HepG2 (cell line): ENCODE measurements around the gene CCSER1.

Experiments
- SATB2 ChIP-seq: sonication (generic); formaldehyde crosslinking; IDR thresholded peaks from 2 replicates; pipeline ENCODE4 v1.5.0; 2020; ENCODE audit warnings: missing genetic modification reagents
- TF ChIP-seq, protein P1 (sequence below): sonication (generic); formaldehyde crosslinking; IDR thresholded peaks from 2 replicates; pipeline ENCODE4 v1.4.0; 2020; ENCODE audit warnings: mild to moderate bottlenecking, missing genetic modification reagents
- TF ChIP-seq, protein P2 (sequence below): sonication (generic); formaldehyde crosslinking; IDR thresholded peaks from 2 replicates; pipeline ENCODE4 v1.5.0; 2020; ENCODE audit warnings: mild to moderate bottlenecking, missing genetic modification reagents, moderate library complexity
- TF ChIP-seq, protein P3 (sequence below): sonication (generic); formaldehyde crosslinking; IDR thresholded peaks from 2 replicates; pipeline ENCODE4 v1.5.1; 2020; ENCODE audit warnings: mild to moderate bottlenecking, missing genetic modification reagents
- TF ChIP-seq, protein P4 (sequence below): sonication (generic); formaldehyde crosslinking; IDR thresholded peaks from 2 replicates; pipeline ENCODE4 v1.8.0; 2022; ENCODE audit warnings: missing genetic modification reagents, mild to moderate bottlenecking, moderate library complexity, borderline replicate concordance

DNA sequence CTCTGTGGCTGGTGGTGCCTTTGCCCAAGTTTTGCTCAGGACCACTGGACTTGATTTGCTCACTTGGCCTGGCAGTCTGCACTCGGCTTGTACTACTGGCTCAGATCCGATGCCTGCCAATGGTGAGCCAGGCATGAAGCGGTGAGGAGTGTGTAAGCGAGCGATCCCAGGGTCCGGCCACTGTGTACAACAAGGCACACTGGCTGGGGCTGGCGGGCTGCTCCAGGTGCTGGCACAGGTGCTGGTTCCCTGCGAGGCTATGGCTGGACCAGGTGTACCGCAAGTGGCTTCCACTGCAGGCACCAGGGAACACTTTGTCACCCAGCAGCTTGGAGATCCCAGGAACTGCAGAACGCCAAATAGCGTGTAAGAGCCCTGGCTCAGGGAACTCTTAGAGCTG is 329.7 kb downstream of the CCSER1 start:
- TF ChIP-seq, protein P1, sequence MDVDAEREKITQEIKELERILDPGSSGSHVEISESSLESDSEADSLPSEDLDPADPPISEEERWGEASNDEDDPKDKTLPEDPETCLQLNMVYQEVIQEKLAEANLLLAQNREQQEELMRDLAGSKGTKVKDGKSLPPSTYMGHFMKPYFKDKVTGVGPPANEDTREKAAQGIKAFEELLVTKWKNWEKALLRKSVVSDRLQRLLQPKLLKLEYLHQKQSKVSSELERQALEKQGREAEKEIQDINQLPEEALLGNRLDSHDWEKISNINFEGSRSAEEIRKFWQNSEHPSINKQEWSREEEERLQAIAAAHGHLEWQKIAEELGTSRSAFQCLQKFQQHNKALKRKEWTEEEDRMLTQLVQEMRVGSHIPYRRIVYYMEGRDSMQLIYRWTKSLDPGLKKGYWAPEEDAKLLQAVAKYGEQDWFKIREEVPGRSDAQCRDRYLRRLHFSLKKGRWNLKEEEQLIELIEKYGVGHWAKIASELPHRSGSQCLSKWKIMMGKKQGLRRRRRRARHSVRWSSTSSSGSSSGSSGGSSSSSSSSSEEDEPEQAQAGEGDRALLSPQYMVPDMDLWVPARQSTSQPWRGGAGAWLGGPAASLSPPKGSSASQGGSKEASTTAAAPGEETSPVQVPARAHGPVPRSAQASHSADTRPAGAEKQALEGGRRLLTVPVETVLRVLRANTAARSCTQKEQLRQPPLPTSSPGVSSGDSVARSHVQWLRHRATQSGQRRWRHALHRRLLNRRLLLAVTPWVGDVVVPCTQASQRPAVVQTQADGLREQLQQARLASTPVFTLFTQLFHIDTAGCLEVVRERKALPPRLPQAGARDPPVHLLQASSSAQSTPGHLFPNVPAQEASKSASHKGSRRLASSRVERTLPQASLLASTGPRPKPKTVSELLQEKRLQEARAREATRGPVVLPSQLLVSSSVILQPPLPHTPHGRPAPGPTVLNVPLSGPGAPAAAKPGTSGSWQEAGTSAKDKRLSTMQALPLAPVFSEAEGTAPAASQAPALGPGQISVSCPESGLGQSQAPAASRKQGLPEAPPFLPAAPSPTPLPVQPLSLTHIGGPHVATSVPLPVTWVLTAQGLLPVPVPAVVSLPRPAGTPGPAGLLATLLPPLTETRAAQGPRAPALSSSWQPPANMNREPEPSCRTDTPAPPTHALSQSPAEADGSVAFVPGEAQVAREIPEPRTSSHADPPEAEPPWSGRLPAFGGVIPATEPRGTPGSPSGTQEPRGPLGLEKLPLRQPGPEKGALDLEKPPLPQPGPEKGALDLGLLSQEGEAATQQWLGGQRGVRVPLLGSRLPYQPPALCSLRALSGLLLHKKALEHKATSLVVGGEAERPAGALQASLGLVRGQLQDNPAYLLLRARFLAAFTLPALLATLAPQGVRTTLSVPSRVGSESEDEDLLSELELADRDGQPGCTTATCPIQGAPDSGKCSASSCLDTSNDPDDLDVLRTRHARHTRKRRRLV (CRISPR knock-in tag), result no peak
- TF ChIP-seq, protein P2, sequence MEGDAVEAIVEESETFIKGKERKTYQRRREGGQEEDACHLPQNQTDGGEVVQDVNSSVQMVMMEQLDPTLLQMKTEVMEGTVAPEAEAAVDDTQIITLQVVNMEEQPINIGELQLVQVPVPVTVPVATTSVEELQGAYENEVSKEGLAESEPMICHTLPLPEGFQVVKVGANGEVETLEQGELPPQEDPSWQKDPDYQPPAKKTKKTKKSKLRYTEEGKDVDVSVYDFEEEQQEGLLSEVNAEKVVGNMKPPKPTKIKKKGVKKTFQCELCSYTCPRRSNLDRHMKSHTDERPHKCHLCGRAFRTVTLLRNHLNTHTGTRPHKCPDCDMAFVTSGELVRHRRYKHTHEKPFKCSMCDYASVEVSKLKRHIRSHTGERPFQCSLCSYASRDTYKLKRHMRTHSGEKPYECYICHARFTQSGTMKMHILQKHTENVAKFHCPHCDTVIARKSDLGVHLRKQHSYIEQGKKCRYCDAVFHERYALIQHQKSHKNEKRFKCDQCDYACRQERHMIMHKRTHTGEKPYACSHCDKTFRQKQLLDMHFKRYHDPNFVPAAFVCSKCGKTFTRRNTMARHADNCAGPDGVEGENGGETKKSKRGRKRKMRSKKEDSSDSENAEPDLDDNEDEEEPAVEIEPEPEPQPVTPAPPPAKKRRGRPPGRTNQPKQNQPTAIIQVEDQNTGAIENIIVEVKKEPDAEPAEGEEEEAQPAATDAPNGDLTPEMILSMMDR (CRISPR knock-in tag), result no peak
- TF ChIP-seq, protein P3, sequence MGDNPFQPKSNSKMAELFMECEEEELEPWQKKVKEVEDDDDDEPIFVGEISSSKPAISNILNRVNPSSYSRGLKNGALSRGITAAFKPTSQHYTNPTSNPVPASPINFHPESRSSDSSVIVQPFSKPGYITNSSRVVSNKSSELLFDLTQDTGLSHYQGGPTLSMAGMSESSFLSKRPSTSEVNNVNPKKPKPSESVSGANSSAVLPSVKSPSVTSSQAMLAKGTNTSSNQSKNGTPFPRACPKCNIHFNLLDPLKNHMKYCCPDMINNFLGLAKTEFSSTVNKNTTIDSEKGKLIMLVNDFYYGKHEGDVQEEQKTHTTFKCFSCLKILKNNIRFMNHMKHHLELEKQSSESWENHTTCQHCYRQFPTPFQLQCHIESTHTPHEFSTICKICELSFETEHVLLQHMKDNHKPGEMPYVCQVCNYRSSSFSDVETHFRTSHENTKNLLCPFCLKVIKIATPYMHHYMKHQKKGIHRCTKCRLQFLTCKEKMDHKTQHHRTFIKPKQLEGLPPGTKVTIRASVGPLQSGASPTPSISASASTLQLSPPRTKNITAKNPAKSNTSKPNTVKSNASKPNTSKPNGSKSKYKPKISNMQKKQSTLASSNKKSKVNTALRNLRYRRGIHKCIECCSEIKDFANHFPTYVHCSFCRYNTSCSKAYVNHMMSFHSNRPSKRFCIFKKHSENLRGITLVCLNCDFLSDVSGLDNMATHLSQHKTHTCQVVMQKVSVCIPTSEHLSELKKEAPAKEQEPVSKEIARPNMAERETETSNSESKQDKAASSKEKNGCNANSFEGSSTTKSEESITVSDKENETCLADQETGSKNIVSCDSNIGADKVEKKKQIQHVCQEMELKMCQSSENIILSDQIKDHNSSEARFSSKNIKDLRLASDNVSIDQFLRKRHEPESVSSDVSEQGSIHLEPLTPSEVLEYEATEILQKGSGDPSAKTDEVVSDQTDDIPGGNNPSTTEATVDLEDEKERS (CRISPR knock-in tag), result no peak
- TF ChIP-seq SATB2 (CRISPR knock-in tag), result no peak
- TF ChIP-seq, protein P4, sequence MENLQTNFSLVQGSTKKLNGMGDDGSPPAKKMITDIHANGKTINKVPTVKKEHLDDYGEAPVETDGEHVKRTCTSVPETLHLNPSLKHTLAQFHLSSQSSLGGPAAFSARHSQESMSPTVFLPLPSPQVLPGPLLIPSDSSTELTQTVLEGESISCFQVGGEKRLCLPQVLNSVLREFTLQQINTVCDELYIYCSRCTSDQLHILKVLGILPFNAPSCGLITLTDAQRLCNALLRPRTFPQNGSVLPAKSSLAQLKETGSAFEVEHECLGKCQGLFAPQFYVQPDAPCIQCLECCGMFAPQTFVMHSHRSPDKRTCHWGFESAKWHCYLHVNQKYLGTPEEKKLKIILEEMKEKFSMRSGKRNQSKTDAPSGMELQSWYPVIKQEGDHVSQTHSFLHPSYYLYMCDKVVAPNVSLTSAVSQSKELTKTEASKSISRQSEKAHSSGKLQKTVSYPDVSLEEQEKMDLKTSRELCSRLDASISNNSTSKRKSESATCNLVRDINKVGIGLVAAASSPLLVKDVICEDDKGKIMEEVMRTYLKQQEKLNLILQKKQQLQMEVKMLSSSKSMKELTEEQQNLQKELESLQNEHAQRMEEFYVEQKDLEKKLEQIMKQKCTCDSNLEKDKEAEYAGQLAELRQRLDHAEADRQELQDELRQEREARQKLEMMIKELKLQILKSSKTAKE (CRISPR knock-in tag), result no peak
